ENCODE results near the gene NEGR1.

NEGR1 gene

GRCh38 chr1:71869326-71869725 is 413.0 kb downstream of the NEGR1 start:
- in situ Hi-C loops (cut with HindIII; ENCODE audit: low sequenced_read_pairs), result no loop called here

DNA sequence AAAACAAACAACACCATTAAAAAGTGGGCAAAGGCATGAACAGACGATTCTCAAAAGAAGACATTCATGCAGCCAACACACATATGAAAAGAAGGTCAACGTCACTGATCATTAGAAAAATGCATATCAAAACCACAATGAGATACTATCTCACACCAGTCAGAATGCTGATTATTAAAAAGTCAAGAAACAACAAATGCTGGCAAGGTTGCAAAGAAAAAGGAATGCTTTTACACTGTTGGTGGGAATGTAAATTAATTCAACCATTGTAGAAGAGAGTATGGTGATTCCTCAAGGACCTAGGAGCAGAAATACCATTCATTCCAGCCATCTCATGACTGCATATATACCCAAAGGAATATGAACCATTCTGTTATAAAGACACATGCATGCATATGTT is 419.6 kb downstream of the NEGR1 start:
- in situ Hi-C loops (cut with HindIII; ENCODE audit: low sequenced_read_pairs), result no loop called here

DNA sequence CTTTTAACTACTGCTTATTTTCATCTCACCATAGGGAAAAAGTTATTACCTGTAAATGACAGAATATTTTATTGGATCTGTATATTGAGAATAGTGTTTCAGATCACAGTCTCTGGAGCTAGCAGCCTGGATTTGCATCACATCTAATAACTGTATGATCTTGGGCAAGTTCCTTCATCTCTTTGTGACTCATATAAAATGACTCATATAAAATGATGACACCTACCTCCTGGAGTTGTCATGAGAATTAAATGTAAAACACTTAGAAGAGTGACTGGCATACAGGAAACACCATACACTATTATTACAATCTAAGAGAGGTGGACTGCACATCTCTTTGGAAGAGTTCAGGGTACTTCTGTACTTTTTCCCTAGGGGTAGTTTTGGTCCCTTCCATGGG is 421.3 kb downstream of the NEGR1 start:
- in situ Hi-C loops (cut with HindIII; ENCODE audit: low sequenced_read_pairs), result no loop called here

DNA sequence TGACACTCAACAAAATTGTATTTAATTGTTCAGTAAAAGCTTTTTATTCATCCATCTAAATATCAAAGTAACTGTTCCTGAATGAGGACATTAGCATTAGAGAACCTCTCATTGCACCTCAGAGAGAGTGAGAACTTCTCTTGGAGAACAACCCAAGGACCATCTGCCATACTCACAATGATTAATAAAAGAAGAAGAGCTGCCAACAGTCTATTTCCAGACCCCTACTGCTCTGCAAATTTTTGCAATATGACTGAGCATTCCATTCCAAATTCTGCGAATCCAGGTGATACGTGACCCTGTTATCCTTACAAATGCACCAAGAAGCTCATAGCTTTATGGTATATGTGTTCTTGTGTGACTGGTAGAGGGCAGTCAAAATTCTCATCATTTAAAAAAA is 422.5 kb downstream of the NEGR1 start:
- in situ Hi-C loops (cut with HindIII; ENCODE audit: low sequenced_read_pairs), result no loop called here

GRCh38 chr1:71857862-71858261 is 424.5 kb downstream of the NEGR1 start:
- in situ Hi-C loops (cut with HindIII; ENCODE audit: low sequenced_read_pairs), result no loop called here

DNA sequence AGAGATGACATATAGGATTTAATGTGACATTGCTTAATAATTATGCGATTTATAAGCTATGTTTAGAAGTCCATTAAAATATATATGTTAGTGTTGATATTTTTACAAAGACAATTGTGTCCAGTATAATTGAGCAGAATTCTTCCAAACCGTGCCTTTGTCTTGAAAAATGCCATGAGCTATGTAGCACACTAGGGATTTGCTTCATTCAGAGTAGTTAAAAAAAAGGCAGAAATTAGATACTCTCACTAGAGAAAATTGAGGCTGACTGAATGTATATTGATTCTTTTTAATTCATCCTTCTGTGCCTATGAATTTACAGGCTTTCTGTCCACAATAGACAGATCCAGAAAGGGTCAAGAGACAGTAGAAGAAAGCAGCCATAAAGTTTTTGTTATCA is 429.0 kb downstream of the NEGR1 start:
- in situ Hi-C loops (cut with HindIII; ENCODE audit: low sequenced_read_pairs), result no loop called here

DNA sequence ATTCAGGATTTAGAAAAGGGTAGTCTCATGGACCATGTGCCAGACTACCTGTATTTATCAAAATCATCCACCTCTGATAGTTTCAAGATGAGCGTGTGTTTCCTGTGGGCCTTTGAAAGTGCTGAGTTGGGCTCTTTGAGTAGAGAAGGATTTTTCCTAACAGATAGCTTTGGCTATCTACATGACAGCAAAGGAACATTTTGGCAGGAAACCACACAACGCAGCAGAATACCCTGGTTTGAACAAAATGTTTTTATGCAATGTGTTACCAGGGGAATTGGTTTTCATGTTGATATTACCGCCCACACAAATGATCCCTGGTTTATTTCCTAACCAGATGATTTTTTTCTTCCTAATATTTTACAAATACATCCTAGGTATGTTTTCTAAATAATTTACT is 431.4 kb downstream of the NEGR1 start:
- in situ Hi-C loops (cut with HindIII; ENCODE audit: low sequenced_read_pairs), result no loop called here

DNA sequence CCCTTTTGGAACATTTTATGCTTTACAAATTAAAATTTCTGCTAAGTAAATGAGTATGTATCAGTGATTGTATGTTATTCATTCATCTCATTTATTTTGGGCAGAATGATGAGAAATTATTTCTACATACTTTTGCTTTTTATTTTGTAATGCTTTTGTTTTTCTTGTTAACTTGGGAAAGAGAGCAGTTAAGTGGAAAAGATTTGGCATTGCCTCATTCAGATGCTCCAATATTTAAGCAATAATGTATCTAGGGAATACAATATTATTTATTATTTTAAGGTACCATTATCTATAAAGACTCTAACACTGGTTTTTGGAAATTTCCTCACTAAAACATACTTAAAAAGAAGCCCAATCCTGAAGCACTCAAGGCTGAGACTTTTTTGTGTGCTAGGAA is 431.8 kb downstream of the NEGR1 start:
- in situ Hi-C loops (cut with HindIII; ENCODE audit: low sequenced_read_pairs), result no loop called here

- in situ Hi-C loops (cut with HindIII; ENCODE audit: low sequenced_read_pairs), result no loop called here
Observed at GRCh38 chr1:71843012-71843411, 439.3 kb downstream of the NEGR1 start.

- in situ Hi-C loops (cut with HindIII; ENCODE audit: low sequenced_read_pairs), result no loop called here
Observed at GRCh38 chr1:71839876-71840275, 442.5 kb downstream of the NEGR1 start.

GRCh38 chr1:71836904-71837303 is 445.4 kb downstream of the NEGR1 start:
- in situ Hi-C loops (cut with HindIII; ENCODE audit: low sequenced_read_pairs), result no loop called here

DNA sequence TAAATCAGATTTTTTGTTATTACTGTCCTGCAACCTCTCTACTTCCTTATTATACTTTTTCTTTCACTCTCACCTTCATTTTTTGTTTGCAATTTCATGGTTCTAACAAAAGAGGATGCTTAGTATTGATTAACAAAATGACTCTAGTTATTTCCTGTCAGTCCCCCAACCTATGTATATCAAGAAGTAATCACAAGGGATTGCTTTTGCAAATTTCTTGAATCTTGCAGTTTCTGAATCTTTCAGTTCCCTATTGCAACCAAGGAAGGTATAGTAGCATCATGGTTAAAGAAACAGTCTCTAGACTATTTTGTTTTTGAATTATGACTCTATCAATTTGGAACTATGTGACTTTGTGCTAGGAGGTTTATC is 446.9 kb downstream of the NEGR1 start:
- in situ Hi-C loops (cut with HindIII; ENCODE audit: low sequenced_read_pairs), result no loop called here

- in situ Hi-C loops (cut with HindIII; ENCODE audit: low sequenced_read_pairs), result no loop called here
Observed at GRCh38 chr1:71834601-71835441, 447.5 kb downstream of the NEGR1 start.

DNA sequence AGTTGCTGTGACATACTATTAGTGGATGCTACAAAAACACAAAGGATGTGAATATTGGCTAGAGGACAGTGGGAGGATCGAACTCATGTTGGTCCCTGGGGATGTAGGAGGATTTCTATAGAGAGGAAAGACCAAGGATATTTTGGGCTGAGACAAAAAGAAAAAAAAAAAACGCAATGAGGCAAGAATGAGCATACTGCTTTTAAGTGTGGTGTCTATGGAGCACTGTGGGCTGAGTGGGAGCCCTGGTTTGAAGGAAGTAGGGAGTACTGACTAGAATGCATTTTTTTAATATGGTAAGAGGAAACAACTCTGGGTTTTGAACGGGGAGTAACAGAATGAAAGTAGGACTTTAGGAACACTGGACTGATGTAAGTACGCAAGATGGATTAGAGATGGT is 450.7 kb downstream of the NEGR1 start:
- in situ Hi-C loops (cut with HindIII; ENCODE audit: low sequenced_read_pairs), result no loop called here

GRCh38 chr1:71829346-71829745 is 453.0 kb downstream of the NEGR1 start:
- in situ Hi-C loops (cut with HindIII; ENCODE audit: low sequenced_read_pairs), result loop anchor here (10.0 kb wide), 1 partner anchor 215 kb away; no protein-coding TSS in a partner anchor

DNA sequence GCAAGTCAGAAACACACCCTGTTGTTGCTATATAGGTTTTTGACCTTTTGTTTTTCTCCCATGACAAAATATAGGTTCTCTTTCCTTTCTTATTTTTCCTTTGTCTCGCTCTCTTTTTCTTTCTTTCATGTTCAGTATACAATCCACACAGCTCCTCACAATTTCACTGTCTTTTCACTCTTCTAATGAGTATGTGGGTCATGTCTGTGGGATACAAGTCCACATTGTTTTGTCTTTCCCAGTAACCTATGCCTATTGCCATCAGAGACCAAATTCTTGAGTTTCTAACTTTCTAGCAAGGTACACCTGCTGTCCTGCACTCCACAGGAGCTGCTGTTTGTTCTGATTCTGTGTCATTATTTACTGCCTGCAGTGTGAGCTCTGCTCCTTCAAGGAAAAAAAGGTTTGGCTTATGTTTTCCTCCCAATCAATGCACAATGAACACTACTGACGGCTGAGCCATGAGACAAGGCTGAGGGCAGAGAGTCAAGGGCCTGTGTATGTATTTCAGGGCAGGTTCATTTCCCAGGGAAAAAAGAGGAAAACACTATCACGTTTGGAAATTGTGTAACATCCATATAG is 453.8 kb downstream of the NEGR1 start:
- in situ Hi-C loops (cut with HindIII; ENCODE audit: low sequenced_read_pairs), result loop anchor here (10.0 kb wide), 1 partner anchor 214 kb away; no protein-coding TSS in a partner anchor

DNA sequence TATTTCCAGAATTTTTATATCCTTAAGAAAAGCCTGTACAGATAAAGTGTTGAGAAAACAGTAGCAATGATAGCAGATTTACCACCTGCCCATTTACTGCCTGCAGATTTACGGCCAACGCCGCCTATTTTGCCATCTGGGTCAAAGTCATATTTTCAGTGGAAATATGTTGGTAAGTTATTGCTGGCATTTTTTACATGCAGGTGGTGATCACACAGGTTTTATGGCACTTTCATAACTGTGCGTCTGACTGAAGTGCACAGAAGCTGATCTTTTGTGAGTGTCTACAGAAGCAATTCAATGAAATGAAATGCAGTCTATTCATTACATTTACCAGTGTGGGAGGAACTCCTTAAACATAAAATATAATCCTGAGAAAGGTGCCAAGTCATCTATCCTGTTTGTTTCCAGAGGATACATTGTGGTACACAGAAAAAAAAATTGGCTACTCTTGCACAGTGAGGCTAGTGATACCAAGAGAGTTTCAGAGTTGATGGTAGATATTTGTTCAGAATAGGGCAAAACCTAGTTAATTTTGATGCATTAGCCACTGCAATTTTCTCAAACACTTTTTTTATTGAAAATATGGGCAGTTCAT is 458.5 kb downstream of the NEGR1 start:
- in situ Hi-C loops (cut with HindIII; ENCODE audit: low sequenced_read_pairs), result loop anchor here (10.0 kb wide), 1 partner anchor 209 kb away; no protein-coding TSS in a partner anchor

- in situ Hi-C loops (cut with HindIII; ENCODE audit: low sequenced_read_pairs), result no loop called here
Observed at GRCh38 chr1:71817028-71817427, 465.3 kb downstream of the NEGR1 start.

DNA sequence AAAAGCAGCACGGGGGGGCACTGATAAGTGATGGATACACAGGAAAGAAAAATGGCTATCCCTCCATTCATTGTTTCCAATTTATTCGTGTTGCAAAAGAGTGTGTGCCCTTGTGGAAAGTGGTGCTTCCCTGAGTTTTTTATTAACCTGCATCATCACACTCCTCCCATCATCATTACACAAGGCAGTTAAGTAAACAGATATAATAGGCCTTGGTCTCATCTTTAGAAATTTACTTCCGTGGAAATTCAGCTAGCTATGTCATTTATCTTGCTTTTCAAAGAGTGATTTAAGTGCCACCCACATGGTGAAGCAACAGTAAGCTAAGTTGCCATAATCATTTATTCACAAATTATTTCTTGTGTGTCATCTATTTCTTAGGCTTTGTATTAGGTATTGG is 473.3 kb downstream of the NEGR1 start:
- in situ Hi-C loops (cut with HindIII; ENCODE audit: low sequenced_read_pairs), result no loop called here

- in situ Hi-C loops (cut with HindIII; ENCODE audit: low sequenced_read_pairs), result no loop called here
Observed at GRCh38 chr1:71804140-71804539, 478.2 kb downstream of the NEGR1 start.

- in situ Hi-C loops (cut with HindIII; ENCODE audit: low sequenced_read_pairs), result no loop called here
Observed at GRCh38 chr1:71796006-71796405, 486.3 kb downstream of the NEGR1 start.

- in situ Hi-C loops (cut with HindIII; ENCODE audit: low sequenced_read_pairs), result no loop called here
Observed at GRCh38 chr1:71792264-71792663, 490.1 kb downstream of the NEGR1 start.

All from DLD1 (cell line).